Mesenchymal stem cell (in vitro differentiated cells and primary cell): ENCODE data around the gene SMIM13.
A peak's percentile ranks its signal among the peaks of the same experiment; 100 is the strongest.
"Not testable (repeated sequence)": the region's sequence is repeated elsewhere in the genome, so short reads cannot be mapped to it uniquely, and the experiment has no call there.

Source experiments
- DNase-seq: peaks from one replicate; pipeline ENCODE4 v3.0.0-alpha.2; 2013
- H2AFZ ChIP-seq: one replicate; pipeline ENCODE4 v1.6.1; 2013; ENCODE audit warnings: low read depth, mild to moderate bottlenecking, control low read depth, inconsistent platforms, low read length, moderate library complexity
- H2AK5ac ChIP-seq: 2 replicates; pipeline ENCODE4 v1.6.1; 2013; ENCODE audit warnings: low read length, moderate library complexity, mild to moderate bottlenecking, inconsistent platforms; ENCODE audit not compliant: severe bottlenecking
- H2BK120ac ChIP-seq: one replicate; pipeline ENCODE4 v1.6.1; 2013; ENCODE audit warnings: low read depth, mild to moderate bottlenecking, inconsistent platforms, low read length, moderate library complexity
- H2BK12ac ChIP-seq, 2 experiments: one replicate each; pipeline ENCODE4 v1.6.1; 2013; ENCODE audit warnings: inconsistent platforms in 2 of 2, low read length in 2 of 2, mild to moderate bottlenecking in 2 of 2, moderate library complexity in 2 of 2, control low read depth in 1 of 2
- H2BK15ac ChIP-seq: one replicate; pipeline ENCODE4 v1.6.1; 2013; ENCODE audit warnings: mild to moderate bottlenecking, low read depth, inconsistent platforms; ENCODE audit not compliant: poor library complexity, severe bottlenecking
- H2BK5ac ChIP-seq: 2 replicates; pipeline ENCODE4 v1.6.1; 2013; ENCODE audit warnings: low read depth, mild to moderate bottlenecking, low read length, control low read depth, inconsistent platforms; ENCODE audit not compliant: poor library complexity, severe bottlenecking
- H3K14ac ChIP-seq, 2 experiments: one replicate each; pipeline ENCODE4 v1.6.1; 2013; ENCODE audit warnings: inconsistent platforms in 2 of 2, low read length in 2 of 2, control low read depth in 1 of 2, mild to moderate bottlenecking in 1 of 2, moderate library complexity in 1 of 2
- H3K18ac ChIP-seq, 2 experiments: one replicate each; pipeline ENCODE4 v1.6.1; 2013; ENCODE audit warnings: inconsistent platforms in 2 of 2, low read length in 2 of 2, control low read depth in 1 of 2, low read depth in 1 of 2, mild to moderate bottlenecking in 1 of 2
- H3K23ac ChIP-seq, 2 experiments: one replicate each; pipeline ENCODE4 v1.6.1; 2013; ENCODE audit warnings: inconsistent platforms in 2 of 2, low read length in 2 of 2, mild to moderate bottlenecking in 2 of 2, moderate library complexity in 2 of 2, control low read depth in 1 of 2
- H3K27ac ChIP-seq: 2 replicates; pipeline ENCODE4 v1.5.1; 2013; ENCODE audit warnings: mild to moderate bottlenecking, moderate library complexity, low read length, control low read depth, inconsistent platforms; ENCODE audit not compliant: poor library complexity, severe bottlenecking
- H3K27me3 ChIP-seq, 2 experiments: 2 replicates each; pipeline versions ENCODE4 v1.6.1 to v1.7.0; 2013; ENCODE audit warnings: low read length in 2 of 2, mild to moderate bottlenecking in 2 of 2, moderate library complexity in 2 of 2, control low read depth in 1 of 2, inconsistent platforms in 1 of 2; ENCODE audit not compliant: control insufficient read depth in 1 of 2, insufficient read depth in 1 of 2
- H3K36me3 ChIP-seq, 2 experiments: 2 replicates each; pipeline versions ENCODE4 v1.6.1 to v1.7.0; 2013; ENCODE audit warnings: low read length in 2 of 2, control low read depth in 1 of 2, inconsistent platforms in 1 of 2, low read depth in 1 of 2, mild to moderate bottlenecking in 1 of 2; ENCODE audit not compliant: insufficient read depth in 2 of 2, control insufficient read depth in 1 of 2
- H3K4ac ChIP-seq, 2 experiments: one replicate each; pipeline ENCODE4 v1.6.1; 2013; ENCODE audit warnings: inconsistent platforms in 2 of 2, low read length in 2 of 2, mild to moderate bottlenecking in 2 of 2, moderate library complexity in 2 of 2, control low read depth in 1 of 2, low read depth in 1 of 2
- H3K4me1 ChIP-seq: 2 replicates; pipeline ENCODE4 v1.6.1; 2013; ENCODE audit warnings: low read depth, low read length, control low read depth; ENCODE audit not compliant: control insufficient read depth, insufficient read depth
- H3K4me2 ChIP-seq: 2 replicates; pipeline ENCODE4 v1.6.1; 2013; ENCODE audit warnings: low read length, mild to moderate bottlenecking, inconsistent platforms; ENCODE audit not compliant: poor library complexity, severe bottlenecking
- H3K4me3 ChIP-seq, 2 experiments: 2 replicates each; pipeline versions ENCODE4 v1.5.1 to v1.7.0; 2013; ENCODE audit warnings: low read length in 2 of 2, mild to moderate bottlenecking in 2 of 2, control low read depth in 1 of 2, low read depth in 1 of 2; ENCODE audit not compliant: insufficient read depth in 1 of 2
- H3K79me1 ChIP-seq: replicated peaks from 2 replicates; pipeline ENCODE4 v1.6.1; 2013; ENCODE audit warnings: mild to moderate bottlenecking, control low read depth, low read length, inconsistent platforms; ENCODE audit not compliant: poor library complexity, severe bottlenecking
- H3K9ac ChIP-seq: 2 replicates; pipeline ENCODE4 v1.7.0; 2013; ENCODE audit warnings: mild to moderate bottlenecking, low read length, moderate library complexity
- H3K9me3 ChIP-seq: 2 replicates; pipeline ENCODE4 v1.7.0; 2013; ENCODE audit warnings: mild to moderate bottlenecking, low read length; ENCODE audit not compliant: control insufficient read depth
- H4K8ac ChIP-seq: one replicate; pipeline ENCODE4 v1.6.1; 2013; ENCODE audit warnings: inconsistent platforms, mild to moderate bottlenecking, low read length, moderate library complexity
- H4K91ac ChIP-seq: one replicate; pipeline ENCODE4 v1.6.1; 2013; ENCODE audit warnings: mild to moderate bottlenecking, low read length, inconsistent platforms
- WGBS: methylation state at CpG from one replicate; pipeline ENCODE4 v1.1.7; 2013; ENCODE audit warnings: mixed read lengths; 5-methylcytosine and 5-hydroxymethylcytosine counted together

Gene SMIM13

GRCh38 chr6:11115808-11116536, 22.3 kb downstream of the SMIM13 start:
- H3K23ac ChIP-seq, H2BK120ac ChIP-seq, H3K27me3 ChIP-seq, H2BK15ac ChIP-seq, H3K4me3 ChIP-seq, H3K4ac ChIP-seq, H3K4me2 ChIP-seq, H3K27ac ChIP-seq, H2AFZ ChIP-seq, H3K36me3 ChIP-seq, H3K9me3 ChIP-seq, H3K18ac ChIP-seq, H4K91ac ChIP-seq, H3K9ac ChIP-seq, H2BK12ac ChIP-seq, H4K8ac ChIP-seq, H3K14ac ChIP-seq, H3K4me1 ChIP-seq, H2AK5ac ChIP-seq, H2BK5ac ChIP-seq: not testable (repeated sequence)
- WGBS = 96% methylated on average over 11 of the region's 11 CpGs
- peaks cover 13% of the 10 kb centered on the region for H3K79me1 ChIP-seq
- peak; percentile 63 for DNase-seq

GRCh38 chr6:11120271-11121005, 26.8 kb downstream of the SMIM13 start:
- H3K4me2 ChIP-seq = no peak overlapping the region
- DNase-seq = peak; percentile 39
- no peak overlapping the region for H4K91ac ChIP-seq
- no peak overlapping the region for H2AK5ac ChIP-seq
- H2AFZ ChIP-seq = no peak overlapping the region
- no peak overlapping the region for H3K4ac ChIP-seq
- H3K14ac ChIP-seq = no peak overlapping the region
- H3K4me3 ChIP-seq = no peak overlapping the region
- H3K18ac ChIP-seq = no peak overlapping the region
- H4K8ac ChIP-seq = no peak overlapping the region
- no peak overlapping the region for H2BK15ac ChIP-seq
- no peak overlapping the region for H2BK12ac ChIP-seq
- H3K27me3 ChIP-seq = no peaks in the 10 kb centered on the region
- no peak overlapping the region for H3K9ac ChIP-seq
- WGBS = 77% methylated on average over 4 of the region's 4 CpGs
- no peaks in the 10 kb centered on the region for H3K36me3 ChIP-seq
- H3K9me3 ChIP-seq = no peaks in the 10 kb centered on the region
- H2BK5ac ChIP-seq = no peak overlapping the region
- H3K27ac ChIP-seq = no peak overlapping the region
- no peak overlapping the region for H3K23ac ChIP-seq
- H3K79me1 ChIP-seq = peaks cover 18% of the 10 kb centered on the region
- H3K4me1 ChIP-seq = peaks cover 3% of the 10 kb centered on the region
- H2BK120ac ChIP-seq = peak overlapping the region; percentile 73

- no peak overlapping the region for H3K27ac ChIP-seq
- WGBS = 99% methylated on average over 2 of the region's 2 CpGs
- H2AFZ ChIP-seq = no peak overlapping the region
- H2BK15ac ChIP-seq = no peak overlapping the region
- no peak overlapping the region for H4K91ac ChIP-seq
- H3K27me3 ChIP-seq = no peaks in the 10 kb centered on the region
- no peak overlapping the region for H3K9ac ChIP-seq
- no peak overlapping the region for H2BK12ac ChIP-seq
- H3K18ac ChIP-seq = no peak overlapping the region
- H3K4me1 ChIP-seq = no peaks in the 10 kb centered on the region
- no peak overlapping the region for H4K8ac ChIP-seq
- no peak overlapping the region for H3K4me2 ChIP-seq
- H3K23ac ChIP-seq = no peak overlapping the region
- H3K36me3 ChIP-seq = no peaks in the 10 kb centered on the region
- no peak overlapping the region for H3K4me3 ChIP-seq
- H3K79me1 ChIP-seq = peaks cover 21% of the 10 kb centered on the region
- no peak for DNase-seq
- H2BK5ac ChIP-seq = no peak overlapping the region
- H3K14ac ChIP-seq = no peak overlapping the region
- no peak overlapping the region for H2AK5ac ChIP-seq
- H3K4ac ChIP-seq = no peak overlapping the region
- H3K9me3 ChIP-seq = no peaks in the 10 kb centered on the region
- H2BK120ac ChIP-seq = no peak overlapping the region
These were observed 28.2 kb downstream of the SMIM13 start for GRCh38 chr6:11121851-11122250.

GRCh38 chr6:11122380-11122779, 28.7 kb downstream of the SMIM13 start:
- no peak for DNase-seq
- H3K27ac ChIP-seq = no peak overlapping the region
- H2BK5ac ChIP-seq = no peak overlapping the region
- no peak overlapping the region for H2BK12ac ChIP-seq
- H3K4me1 ChIP-seq = no peaks in the 10 kb centered on the region
- 97% methylated on average over 1 of the region's 1 CpG for WGBS
- H3K4ac ChIP-seq = no peak overlapping the region
- no peaks in the 10 kb centered on the region for H3K9me3 ChIP-seq
- H2BK15ac ChIP-seq = no peak overlapping the region
- no peak overlapping the region for H3K14ac ChIP-seq
- no peak overlapping the region for H2BK120ac ChIP-seq
- no peak overlapping the region for H2AFZ ChIP-seq
- H3K23ac ChIP-seq = no peak overlapping the region
- H3K4me3 ChIP-seq = no peak overlapping the region
- no peak overlapping the region for H4K91ac ChIP-seq
- no peak overlapping the region for H3K18ac ChIP-seq
- H3K4me2 ChIP-seq = no peak overlapping the region
- H3K79me1 ChIP-seq = peaks cover 24% of the 10 kb centered on the region
- H4K8ac ChIP-seq = no peak overlapping the region
- no peaks in the 10 kb centered on the region for H3K36me3 ChIP-seq
- H2AK5ac ChIP-seq = no peak overlapping the region
- H3K27me3 ChIP-seq = no peaks in the 10 kb centered on the region
- H3K9ac ChIP-seq = no peak overlapping the region
